ENCODE results near the gene EXOC6B. TPM values are rescaled to one million over a fixed set of nuclear protein-coding genes. Genes with fewer than 3 reads are reported as not detected.
A peak's percentile ranks its signal among the peaks of the same experiment; 100 is the strongest.

EXOC6B gene
- total and polyA plus RNA-seq, 2 donors from 2014 or later = 5.9 to 31.3 TPM

GRCh38 chr2:72137498-72138010 lies 688.3 kb downstream of the EXOC6B start:
- TF ChIP-seq CTCF (IDR thresholded peaks at IDR 0.05; ENCODE audit: borderline replicate concordance, extremely low read depth, insufficient read depth) = peak; percentile 75
- H3K4me1 ChIP-seq (ENCODE audit: control insufficient read depth in 2 of 3, insufficient read depth in 2 of 3, low read depth in 1 of 3, low read length in 3 of 3) = peaks cover 0 to under 1% (median 0%) of the 10 kb centered on the region in 3 donors
- no peaks in the 10 kb centered on the region for H3K9me3 ChIP-seq (ENCODE audit: control insufficient read depth in 2 of 3, insufficient read depth in 1 of 3, low read length in 3 of 3)
- H3K27ac ChIP-seq (ENCODE audit: low read depth in 2 of 2, low read length in 2 of 2) = no peak overlapping the region
- no peaks in the 10 kb centered on the region for H3K27me3 ChIP-seq (ENCODE audit: control insufficient read depth, insufficient read depth, low read length)
- FAIRE-seq (no peak), DNase-seq (peak in 3 of 5 donors; percentile 57 to 79 (median 75))
- intact Hi-C loops (cut with DNase I) = no loop called here
- no peak overlapping the region for H3K4me3 ChIP-seq (ENCODE audit: low read length in 3 of 3)
- H3K9ac ChIP-seq (ENCODE audit: low read length in 3 of 3) = no peak overlapping the region
- H3K36me3 ChIP-seq (ENCODE audit: control insufficient read depth in 2 of 3, insufficient read depth in 3 of 3, low read length in 3 of 3) = no peaks in the 10 kb centered on the region

GRCh38 chr2:72136933-72137497 lies 688.8 kb downstream of the EXOC6B start:
- intact Hi-C loops (cut with DNase I) = no loop called here
- H3K36me3 ChIP-seq (ENCODE audit: control insufficient read depth in 2 of 3, insufficient read depth in 3 of 3, low read length in 3 of 3) = no peaks in the 10 kb centered on the region
- FAIRE-seq (no peak), DNase-seq (peak in 2 of 5 donors; percentile 36 to 58)
- TF ChIP-seq CTCF (IDR thresholded peaks at IDR 0.05; ENCODE audit: borderline replicate concordance, extremely low read depth, insufficient read depth) = no peak
- no peak overlapping the region for H3K9ac ChIP-seq (ENCODE audit: low read length in 3 of 3)
- H3K4me1 ChIP-seq (ENCODE audit: control insufficient read depth in 2 of 3, insufficient read depth in 2 of 3, low read depth in 1 of 3, low read length in 3 of 3) = no peaks in the 10 kb centered on the region
- no peaks in the 10 kb centered on the region for H3K9me3 ChIP-seq (ENCODE audit: control insufficient read depth in 2 of 3, insufficient read depth in 1 of 3, low read length in 3 of 3)
- H3K27me3 ChIP-seq (ENCODE audit: control insufficient read depth, insufficient read depth, low read length) = no peaks in the 10 kb centered on the region
- H3K27ac ChIP-seq (ENCODE audit: low read depth in 2 of 2, low read length in 2 of 2) = no peak overlapping the region
- H3K4me3 ChIP-seq (ENCODE audit: low read length in 3 of 3) = no peak overlapping the region

- Histone ChIP-seq H3K4me1 (ENCODE audit: control insufficient read depth in 2 of 3, insufficient read depth in 2 of 3, low read depth in 1 of 3, low read length in 3 of 3) (no peaks in the 10 kb centered on the region), H3K9me3 (ENCODE audit: control insufficient read depth in 2 of 3, insufficient read depth in 1 of 3, low read length in 3 of 3) (no peaks in the 10 kb centered on the region), H3K4me3 (ENCODE audit: low read length in 3 of 3) (no peak overlapping the region), H3K27ac (ENCODE audit: low read depth in 2 of 2, low read length in 2 of 2) (no peak overlapping the region), H3K36me3 (ENCODE audit: control insufficient read depth in 2 of 3, insufficient read depth in 3 of 3, low read length in 3 of 3) (no peaks in the 10 kb centered on the region), H3K9ac (ENCODE audit: low read length in 3 of 3) (no peak overlapping the region), H3K27me3 (ENCODE audit: control insufficient read depth, insufficient read depth, low read length) (no peaks in the 10 kb centered on the region)
- FAIRE-seq (no peak), DNase-seq (peak in 1 of 5 donors; percentile 47)
- intact Hi-C loops (cut with DNase I) = no loop called here
- no peak for TF ChIP-seq CTCF (IDR thresholded peaks at IDR 0.05; ENCODE audit: borderline replicate concordance, extremely low read depth, insufficient read depth)
Observed at GRCh38 chr2:72136331-72136730, 689.5 kb downstream of the EXOC6B start.
